ENCODE measurements around the gene USP43.
A peak's percentile ranks its signal among the peaks of the same experiment; 100 is the strongest.

The USP43 gene

DNA sequence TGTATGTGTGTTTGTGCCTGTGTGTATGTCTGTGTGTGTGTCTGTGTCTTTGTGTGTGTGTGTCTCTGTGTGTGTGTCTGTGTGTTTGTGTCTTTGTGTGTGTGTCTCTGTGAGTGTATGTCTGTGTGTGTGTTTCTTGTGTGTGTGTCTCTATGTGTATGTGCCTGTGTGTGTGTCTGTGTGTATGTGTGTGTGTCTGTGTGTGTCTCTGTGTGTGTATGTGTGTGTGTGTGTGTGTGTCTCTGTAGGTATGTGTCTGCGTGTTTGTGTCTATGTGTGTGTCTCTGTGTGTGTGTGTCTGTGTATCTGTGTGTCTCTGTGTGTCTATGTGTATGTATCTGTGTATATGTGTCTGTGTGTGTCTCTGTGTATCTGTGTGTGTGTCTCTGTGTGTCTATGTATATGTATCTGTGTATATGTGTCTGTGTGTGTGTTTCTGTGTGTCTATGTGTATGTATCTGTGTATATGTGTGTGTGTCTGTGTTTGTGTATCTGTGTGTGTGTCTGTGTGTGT is 70.2 kb downstream of the USP43 start:
- DNase-seq (ENCODE audit: low spot score): no peak

DNA sequence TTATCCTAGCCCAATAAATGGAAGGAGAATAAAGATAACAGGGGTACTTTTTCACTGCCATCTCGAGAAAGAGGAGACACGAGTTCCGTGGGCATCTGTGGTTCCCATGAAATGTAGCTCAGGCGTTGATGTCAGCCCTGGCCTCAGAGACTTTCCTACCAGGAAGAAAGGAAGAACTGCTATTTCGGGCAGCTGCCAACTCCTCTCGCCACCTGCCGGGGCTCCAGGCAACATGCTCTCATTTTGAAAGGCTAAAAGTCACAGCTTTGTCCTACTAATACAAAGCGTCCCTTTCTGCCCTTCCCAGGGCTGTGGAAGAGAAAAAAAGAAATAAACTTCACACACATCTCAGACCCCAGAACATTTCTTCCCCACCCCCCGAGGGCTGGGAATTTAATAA is 80.3 kb downstream of the USP43 start:
- no peak for DNase-seq (ENCODE audit: low spot score)

DNA sequence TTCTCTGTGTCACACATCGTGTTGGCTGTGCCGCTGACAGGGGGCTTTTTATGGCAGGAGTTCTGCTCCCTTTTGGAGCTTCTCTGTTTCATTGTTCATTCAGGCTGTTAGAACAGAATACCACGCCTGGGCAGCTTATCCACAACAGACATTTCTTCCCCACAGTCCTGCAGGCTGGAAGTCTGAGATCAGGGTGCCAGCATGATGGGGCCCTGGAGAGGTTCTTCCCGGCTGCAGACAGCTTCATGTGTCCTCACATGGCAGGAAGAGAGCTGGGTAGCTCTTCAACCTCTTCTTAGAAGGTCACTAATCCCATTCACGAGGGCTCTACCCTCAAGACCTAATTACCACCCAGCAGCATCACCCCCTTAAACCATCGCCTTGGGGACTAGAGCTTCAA is 81.0 kb downstream of the USP43 start:
- no peak for DNase-seq (ENCODE audit: low spot score)

DNA sequence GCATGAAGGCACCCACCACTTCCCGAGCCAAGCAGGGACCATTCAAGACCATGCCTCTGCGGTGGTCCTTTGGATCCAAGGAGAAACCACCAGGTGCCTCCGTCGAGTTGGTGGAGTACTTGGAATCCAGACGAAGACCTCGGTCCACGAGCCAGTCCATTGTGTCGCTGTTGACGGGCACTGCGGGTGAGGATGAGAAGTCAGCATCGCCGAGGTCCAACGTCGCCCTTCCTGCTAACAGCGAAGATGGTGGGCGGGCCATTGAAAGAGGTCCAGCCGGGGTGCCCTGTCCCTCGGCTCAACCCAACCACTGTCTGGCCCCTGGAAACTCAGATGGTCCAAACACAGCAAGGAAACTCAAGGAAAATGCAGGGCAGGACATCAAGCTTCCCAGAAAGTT is 82.7 kb downstream of the USP43 start:
- DNase-seq (ENCODE audit: low spot score): no peak

DNA sequence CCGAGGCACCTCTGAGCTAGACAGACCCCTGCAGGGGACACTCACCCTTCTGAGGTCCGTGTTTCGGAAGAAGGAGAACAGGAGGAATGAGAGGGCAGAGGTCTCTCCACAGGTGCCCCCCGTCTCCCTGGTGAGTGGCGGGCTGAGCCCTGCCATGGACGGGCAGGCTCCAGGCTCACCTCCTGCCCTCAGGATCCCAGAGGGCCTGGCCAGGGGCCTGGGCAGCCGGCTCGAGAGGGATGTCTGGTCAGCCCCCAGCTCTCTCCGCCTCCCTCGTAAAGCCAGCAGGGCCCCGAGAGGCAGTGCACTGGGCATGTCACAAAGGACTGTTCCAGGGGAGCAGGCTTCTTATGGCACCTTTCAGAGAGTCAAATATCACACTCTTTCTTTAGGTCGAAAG is 83.2 kb downstream of the USP43 start:
- no peak for DNase-seq (ENCODE audit: low spot score)

DNA sequence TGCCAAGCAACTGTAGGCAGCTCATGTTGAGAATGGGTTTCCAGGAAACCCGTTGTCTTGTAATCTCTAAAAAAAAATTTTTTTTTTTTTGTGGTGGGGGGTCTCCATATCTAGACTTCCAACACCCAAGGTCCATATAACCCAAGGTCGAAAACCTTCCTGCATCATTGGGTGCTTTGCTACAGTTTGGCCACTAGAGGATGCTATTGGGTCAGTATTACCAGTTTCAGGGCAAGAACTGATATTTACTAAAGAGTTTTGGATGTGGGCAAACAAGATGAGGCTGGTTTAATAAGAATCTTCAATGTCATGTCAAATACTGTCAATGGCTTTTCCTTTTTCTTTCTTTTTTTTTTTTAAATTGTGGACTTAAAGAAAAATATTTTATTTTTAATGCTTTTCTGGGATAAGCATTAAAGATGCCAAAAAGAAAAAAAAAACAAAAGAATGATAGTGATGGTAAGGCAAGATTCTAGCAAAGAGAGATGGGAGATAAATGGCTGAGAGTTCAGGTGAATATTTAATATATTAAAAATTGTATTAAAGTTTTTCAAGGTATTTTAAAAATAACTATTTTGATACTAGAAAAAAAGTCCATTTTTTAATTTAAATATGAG is 83.8 kb downstream of the USP43 start:
- peak; percentile 58 for DNase-seq (ENCODE audit: low spot score)

DNA sequence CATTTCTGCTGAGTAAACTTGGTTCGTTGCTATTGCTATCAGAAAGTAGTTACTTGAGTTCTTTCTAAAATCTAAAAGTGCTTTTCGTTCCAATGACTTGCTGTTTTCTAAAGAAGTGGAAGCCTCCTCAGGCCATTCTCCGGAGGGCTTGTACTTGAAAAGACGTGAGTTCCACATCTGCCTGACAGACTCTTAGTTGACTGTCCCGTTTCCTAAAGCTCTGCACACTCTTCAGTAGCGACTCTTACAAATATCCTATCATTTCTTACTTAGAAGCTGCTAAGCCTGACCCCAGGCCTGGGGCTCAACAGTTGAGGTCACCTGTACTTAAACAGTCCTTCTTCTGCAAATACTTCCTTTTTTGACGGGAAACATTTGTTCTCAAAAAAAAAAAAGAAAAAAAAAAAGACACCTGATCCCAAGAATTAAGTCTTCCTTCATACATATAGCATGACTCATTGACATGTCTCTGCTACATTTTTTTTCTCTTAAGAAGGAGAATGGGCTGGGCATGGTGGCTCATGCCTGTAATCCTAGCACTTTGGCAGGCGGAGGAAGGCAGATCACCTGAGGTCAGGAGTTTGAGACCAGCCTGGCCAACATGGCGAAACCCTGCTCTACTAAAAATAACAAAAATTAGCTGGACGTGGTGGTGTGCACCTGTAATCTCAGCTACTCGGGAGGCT is 84.6 kb downstream of the USP43 start:
- DNase-seq (ENCODE audit: low spot score): peak; percentile 13

DNA sequence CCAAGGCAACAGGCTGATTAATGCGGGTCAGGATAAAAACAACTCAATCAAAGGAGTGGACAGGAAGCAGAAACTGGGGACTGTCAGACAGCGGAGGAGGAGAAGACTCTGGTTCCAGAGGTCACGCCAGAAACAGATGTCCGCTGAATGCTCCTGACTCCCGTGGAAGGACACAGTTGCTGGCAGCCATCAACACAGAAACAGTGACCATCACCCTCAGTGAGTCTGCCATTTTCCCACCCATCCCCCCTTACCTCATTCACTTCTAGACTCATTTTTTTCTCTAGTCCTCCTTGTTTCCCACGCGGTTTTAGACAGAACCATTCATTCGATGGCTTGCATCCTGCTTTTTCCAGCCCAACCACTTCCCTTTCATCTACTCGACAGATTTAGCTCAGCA is 105.2 kb downstream of the USP43 start:
- DNase-seq (ENCODE audit: low spot score): no peak

DNA sequence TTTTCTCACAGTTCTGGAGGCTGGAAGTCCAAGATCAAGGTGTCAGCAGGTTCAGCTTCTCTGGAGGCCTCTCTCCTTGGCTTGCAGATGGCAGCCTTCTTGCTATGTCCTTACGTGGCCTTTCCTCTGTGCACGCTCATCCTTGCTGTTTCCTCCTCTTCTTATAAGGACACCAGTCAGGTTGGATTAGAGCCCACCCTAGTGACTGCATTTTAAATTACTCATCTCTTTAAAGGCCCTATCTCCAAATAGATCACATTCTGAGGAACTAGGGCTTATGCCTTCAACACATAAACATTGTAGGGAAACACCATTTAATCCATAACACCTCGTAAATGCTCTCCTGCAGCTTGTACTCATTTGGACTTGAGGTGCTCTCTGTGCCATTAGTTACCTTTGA is 109.8 kb downstream of the USP43 start:
- peak; percentile 4 for DNase-seq (ENCODE audit: low spot score)

DNA sequence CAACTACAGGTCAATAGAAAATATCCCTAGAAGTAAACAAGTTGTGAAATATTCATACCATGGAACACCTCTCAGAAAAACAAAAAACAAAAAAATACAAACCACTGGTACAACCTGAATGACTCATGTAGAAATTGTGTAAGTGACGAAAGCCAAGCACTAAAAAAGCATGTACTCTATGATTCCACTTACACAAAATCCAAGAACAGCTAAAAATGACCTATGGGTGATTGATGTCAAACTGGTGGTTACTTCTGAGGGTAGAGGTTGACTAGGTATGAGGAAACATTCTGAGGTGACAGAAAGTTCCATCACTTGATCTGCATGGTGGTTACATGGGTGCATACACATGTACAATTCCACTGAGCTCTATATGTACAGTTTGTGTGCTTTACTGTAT is 114.9 kb downstream of the USP43 start:
- no peak for DNase-seq (ENCODE audit: low spot score)

DNA sequence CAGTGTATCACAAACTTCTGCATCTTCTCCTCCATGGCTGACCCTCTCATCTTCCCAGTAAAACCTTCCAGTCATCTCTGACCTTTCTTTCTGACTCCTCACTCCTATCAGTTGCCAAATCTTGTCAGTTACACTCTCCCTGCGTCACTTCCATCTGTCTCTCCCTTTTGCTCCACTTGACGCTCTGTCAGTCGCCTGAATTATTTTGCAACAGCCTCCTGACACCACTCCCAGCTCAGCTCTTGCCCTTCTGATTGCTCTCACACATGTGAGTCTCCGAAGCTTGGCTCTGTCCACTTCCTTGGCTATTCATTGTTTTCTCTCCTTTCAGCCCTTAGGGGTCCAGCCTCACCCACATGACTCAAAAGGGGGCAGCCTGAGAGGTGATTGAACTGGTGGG is 118.3 kb downstream of the USP43 start:
- no peak for DNase-seq (ENCODE audit: low spot score)

DNA sequence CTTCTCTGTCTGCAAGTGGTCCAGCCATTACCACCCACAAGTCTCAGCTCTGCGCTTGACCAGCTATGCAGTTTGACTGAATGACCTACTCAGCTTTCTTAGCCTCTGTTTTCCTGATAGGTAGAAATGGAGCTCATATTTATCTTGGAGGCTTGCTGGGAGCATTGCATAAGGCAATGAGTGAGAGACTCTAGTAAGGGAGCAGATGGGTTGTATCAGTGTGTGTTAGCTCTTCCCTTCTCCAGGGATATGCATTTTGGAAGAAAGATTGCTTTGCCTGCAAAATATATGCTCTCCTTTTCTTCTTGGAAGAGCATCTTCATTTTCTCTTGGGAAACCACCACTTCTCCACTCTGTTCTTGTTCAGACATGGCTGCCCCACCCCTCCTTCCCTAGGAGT is 120.0 kb downstream of the USP43 start:
- no peak for DNase-seq (ENCODE audit: low spot score)

DNA sequence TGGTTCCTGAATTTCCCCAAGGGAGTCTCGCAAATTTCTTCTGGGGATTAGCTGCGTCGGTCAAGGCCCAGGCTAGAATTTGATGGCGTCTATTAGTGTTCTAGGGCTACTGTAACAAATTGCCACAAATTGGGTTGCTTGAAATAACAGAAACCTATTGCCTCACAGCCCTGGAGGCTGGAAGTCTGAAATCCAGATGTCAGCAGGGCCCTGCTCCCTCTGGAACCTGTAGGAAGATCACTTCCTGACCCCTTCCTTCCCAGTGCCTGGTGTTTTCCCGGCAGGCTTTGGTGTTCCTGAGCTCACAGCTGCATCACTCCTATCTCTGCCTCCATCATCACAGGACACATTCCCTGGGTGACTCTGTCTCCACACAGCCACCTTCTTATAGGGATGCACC is 121.7 kb downstream of the USP43 start:
- no peak for DNase-seq (ENCODE audit: low spot score)

DNA sequence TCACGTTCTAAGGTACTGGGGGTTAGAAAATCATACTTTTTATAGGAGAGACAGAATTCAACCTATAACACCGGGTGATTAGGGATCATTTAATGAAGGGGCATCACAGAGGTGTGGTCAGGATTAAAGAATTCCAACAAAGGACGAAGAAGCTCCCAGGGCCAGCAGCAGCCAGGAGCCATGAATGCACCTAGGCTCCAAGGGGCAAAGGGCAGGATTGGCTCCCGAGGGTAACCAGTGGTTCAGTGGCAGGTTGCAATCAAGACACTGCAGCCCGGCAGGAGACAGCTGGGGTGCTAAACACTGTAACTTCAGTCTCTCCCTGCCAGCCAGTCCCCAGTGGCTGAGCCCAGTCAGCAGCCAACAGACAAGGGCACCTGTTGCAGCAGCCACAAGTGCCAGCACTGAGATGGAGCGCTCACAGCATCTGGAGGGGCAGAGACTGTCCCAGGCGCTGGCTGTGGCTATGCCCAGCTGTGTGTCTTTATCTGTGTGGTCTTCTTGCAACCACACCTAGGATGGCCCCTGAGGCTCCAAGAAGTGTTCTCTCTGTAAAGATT is 122.2 kb downstream of the USP43 start:
- DNase-seq (ENCODE audit: low spot score): no peak

DNA sequence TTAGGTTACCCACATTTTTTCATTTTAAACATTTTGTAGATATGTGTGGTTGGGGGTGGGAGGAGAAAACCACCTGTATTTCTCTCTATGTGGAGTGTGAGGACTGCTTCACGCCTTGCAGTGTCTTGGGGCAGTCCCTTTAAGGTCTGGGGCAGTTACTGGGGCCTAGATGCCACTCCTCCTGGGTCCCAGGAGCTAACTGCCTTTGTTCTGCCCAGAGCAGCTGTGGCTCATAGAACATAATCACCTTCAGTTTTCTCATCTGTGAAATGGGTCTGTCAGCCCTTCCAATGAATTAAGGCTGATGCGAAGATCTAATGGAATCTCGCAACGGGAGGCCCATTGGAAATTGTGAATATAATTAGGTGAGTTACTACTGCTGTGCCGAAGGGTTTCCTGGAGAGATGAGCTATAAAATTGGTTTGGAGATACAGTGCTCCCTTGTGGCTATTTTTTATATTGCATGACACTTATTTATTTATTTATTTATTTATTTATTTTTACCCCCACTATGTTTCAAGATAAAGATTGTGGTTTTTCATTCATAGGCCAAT is 123.1 kb downstream of the USP43 start:
- DNase-seq (ENCODE audit: low spot score): peak; percentile 61

DNA sequence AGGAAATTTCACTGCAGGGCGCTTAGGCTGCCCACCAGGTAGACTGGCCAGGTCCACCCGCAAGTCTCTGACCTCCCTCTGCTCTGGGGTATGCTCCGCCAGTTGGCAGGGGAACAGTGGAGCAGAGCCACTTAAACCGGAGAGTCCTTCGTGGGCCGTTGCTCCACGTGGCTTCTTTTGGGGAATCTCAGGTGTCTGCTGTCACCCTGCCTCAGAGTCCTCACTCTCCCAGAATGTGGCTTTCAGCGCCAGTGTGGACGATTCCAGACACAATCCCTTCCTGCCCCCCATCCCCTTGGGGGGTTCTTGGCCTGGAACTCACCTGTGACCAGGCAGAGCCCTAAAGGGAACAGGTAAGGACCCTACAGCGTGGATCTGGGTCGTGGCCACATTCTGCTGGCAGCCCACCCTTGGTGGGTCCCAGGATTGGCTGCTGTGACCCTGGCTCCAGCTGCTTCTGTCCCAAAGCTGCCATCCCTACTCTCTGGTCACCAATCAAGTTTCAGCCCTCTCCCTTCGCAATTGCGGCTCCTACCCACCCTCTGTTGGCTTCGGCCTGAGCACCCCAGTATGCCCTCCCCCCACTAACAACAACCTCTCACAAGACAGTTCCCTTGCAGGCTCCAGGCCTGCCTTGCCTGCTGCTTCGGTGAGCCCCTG is 123.8 kb downstream of the USP43 start:
- no peak for DNase-seq (ENCODE audit: low spot score)

DNA sequence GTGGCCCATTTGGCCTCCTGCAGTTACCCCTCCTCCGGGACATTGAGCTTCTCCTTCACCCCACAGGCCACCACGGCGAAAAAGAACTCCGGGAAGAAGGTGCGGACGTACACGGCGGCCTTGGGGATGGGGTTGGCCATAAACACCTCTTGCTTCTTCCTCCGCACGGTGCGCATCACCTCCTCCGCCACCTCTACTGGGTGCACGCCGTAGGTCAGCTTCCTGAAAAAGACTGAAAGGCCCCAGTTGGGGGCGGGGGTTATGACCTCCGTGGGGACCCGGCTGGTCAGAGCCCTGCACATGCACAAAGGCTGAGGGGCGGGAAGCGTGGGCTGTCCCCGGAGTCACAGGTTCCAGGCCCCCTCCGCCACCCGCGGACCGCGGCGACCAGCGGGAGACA is 126.1 kb downstream of the USP43 start:
- DNase-seq (ENCODE audit: low spot score): no peak

DNA sequence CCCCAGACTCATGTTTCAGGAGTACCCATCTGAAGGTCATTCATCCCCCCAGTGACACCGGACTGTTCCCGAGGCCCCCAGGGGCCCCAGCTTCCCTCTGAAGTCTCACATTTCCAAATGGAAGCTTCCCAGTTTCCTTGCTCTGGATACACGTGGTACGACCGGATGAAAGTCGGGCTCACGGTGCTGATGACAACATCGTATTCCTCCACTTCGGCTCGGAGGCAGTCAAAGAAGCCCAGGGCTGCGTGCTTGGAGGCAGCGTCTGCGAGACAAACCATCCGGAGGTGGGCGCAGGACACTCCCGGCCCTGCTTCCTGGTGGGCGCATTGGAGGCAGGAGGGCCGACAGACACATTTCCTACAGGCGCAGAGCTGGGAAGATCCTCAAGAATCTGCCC is 127.3 kb downstream of the USP43 start:
- DNase-seq (ENCODE audit: low spot score): no peak

DNA sequence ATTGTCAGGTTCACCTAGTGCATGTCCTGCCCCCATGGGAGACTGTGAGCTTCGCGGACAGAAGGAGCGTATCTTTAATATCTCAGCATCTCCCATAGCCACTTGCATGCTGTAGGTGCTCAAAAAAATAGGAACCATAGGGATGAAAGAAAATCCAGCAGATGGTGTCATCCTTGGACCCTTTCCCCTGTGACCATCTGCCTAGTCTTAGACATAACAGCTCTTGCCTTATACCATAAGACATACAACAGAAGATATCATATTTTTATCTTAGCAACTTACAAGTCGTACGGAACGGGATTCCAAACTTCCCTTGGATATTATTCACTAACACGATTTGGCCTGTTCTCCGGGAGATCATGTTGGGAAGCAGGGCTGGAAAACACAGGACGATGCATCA is 131.6 kb downstream of the USP43 start:
- no peak for DNase-seq (ENCODE audit: low spot score)
